GM12874 (cell line): ENCODE measurements around the gene CISD3.
A peak's percentile ranks its signal among the peaks of the same experiment; 100 is the strongest.

Experiments used
- TF ChIP-seq, protein P1 (sequence below): IDR thresholded peaks from 2 replicates; pipeline ENCODE4 v1.5.1; 2011; ENCODE audit warnings: low read depth, mild to moderate bottlenecking, control low read depth, low read length, moderate library complexity; ENCODE audit not compliant: insufficient read depth

Gene CISD3

DNA sequence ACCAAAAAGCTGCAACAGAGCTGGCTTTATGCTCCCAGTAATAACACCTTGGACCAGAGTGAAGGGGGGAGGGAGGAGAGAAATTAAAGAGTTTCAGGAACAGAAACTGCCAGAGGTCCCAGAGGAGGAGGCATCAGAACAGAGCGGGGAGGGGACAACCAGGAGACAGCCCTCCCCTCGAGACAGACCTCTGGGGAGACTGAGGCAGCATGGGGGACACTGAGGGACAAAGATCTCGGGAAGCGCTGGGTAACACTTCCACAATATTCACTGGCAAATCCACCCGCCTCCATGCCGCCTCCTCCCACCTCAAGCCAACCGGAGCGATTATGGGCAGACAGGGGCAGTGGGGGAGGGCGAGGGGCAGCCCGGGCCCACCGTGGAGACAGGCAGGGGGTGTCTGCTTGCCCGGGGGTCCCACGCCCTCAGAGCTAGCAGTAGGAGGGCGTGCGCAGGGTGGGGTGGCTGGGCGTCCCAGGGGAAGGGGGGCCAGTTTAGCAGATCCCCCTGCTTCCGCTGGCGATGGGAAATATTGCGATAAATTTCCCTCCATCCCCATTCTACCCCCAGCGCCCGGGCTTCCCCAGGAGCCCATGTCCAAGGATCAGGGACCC is 16.8 kb downstream of the CISD3 start:
- TF ChIP-seq, protein P1, sequence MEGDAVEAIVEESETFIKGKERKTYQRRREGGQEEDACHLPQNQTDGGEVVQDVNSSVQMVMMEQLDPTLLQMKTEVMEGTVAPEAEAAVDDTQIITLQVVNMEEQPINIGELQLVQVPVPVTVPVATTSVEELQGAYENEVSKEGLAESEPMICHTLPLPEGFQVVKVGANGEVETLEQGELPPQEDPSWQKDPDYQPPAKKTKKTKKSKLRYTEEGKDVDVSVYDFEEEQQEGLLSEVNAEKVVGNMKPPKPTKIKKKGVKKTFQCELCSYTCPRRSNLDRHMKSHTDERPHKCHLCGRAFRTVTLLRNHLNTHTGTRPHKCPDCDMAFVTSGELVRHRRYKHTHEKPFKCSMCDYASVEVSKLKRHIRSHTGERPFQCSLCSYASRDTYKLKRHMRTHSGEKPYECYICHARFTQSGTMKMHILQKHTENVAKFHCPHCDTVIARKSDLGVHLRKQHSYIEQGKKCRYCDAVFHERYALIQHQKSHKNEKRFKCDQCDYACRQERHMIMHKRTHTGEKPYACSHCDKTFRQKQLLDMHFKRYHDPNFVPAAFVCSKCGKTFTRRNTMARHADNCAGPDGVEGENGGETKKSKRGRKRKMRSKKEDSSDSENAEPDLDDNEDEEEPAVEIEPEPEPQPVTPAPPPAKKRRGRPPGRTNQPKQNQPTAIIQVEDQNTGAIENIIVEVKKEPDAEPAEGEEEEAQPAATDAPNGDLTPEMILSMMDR, result no peak

DNA sequence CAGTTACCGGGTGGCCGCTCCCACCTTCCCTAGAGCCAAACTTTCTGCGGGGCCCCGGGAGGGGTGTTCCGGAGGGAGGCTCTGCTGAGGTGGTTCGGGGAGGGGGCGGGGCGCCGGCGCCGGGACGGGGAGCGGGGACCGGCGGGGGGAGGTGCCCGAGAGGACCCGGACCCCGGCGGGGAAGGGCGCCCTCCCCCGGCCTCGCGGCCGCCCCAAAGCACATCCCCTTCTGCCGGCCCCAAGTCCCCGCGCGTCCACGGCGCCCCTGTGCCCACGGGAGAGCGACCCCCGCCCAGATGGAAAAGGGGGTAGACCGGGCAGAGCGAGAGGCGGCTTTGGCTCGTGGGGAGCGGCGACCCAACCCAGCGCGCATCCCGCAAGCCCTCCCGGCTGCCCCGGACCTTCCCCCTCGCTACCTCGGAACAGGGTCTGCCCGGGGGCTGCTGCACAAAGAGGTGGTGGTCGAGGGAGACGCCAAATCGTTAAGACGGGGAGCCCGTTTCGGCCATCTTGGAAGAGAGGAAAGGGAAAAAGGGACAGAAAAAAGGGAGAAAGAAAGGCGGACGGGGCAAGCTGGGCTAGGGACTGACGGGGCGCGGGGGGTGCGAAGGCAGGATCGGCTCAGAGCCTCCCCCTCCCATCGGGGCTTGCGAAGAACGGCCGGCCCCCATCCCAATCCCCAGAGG is 17.5 kb downstream of the CISD3 start:
- TF ChIP-seq, protein P1, result peak; percentile 60

DNA sequence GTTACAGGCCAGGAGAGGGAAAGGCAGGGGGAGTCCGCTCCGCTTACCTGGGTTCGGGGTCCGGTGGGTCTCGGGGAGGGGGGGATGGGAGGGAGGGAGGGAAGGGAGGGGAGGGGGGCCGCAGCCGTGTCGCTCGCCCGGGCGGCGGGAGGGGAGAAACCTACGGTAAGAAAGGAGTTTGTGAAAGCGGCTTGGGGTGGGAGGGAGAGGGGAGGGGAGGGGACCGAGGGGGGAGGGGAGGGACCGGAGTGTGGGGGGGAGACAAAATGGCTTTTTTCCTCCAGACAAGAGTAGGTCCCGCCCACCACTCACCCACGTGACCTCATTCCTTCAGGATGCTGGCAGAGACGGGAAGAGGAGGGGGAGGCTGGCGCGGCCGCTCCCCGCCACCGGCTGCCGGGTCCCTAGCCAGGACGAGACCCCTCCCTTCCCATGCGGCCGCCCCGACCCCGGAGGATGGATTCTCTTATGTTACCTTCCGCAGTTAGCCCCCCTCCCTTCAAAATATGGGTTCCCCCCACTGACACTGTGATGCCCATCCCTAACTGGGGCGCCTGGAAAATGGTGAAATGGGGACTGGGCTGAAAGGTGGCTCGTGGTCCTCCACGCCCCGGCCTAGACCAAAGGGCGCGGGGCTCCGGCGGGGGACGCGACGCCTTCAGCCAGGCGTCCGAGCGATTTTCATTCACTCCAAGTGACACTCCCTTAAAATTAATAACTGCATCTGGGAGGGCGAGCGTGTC is 18.2 kb downstream of the CISD3 start, which contains the start of gene PCGF2:
Gene PCGF2, minus strand, starts transcription at position 188 of the 743 bp plus-strand sequence. CDS start 7,934 bp downstream, outside the sequence.
- TF ChIP-seq, protein P1, result no peak

DNA sequence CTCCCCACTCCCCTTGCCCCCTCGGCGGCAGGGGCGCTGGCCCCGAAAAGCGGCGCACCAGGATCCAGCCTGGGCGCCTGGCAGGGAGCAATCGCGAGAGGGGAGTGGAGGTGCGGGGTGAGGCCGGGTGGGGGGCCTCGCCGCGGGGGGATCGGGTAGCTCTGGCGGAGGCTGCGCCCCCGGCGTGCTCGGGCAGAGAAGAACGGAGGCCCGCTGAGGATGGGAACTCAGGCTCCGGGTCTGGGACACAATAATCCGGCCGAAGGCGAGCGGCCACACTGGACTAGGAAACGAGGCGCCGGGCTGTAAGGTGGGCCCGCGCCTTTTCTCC is 18.7 kb downstream of the CISD3 start:
- TF ChIP-seq, protein P1, result no peak

DNA sequence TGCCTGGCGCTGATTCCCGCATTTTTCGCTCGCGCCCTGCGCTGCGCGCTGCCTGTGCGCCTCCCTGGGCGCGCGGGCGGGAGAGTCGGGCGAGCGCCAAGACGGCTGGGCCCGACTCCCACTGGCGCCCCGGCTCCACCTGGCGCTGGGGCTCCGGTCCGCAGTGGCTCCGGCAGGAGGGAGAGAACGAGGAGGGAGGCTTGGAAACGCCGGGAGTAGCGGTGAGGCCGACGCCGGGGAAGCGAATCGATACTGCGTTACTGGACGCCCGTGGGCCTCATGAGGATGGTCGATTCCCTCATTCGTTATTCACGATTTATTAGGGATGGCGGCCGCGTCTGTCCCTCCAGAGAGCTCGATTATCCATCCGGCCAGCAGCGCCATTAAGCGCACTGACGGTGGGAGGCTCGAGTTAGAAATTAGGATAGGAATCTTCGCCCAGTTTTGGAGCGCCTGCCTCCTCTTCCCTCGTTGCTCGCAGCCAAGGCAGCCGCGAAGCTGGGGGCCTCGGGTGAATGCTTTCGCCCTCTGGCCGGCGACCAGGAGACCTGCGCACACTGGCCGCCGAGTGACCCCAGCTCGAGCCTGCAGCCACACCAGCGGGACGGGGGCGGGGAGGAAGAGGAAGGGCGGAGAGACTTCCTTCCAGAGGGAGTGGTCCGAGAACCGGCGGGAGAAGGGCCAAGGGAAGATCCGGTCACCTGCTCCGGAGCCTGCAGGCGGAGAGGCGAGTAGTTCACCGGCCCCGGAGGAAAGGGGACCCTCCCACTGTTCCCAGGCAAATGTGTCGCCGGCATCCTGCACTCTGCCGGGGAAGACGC is 19.3 kb downstream of the CISD3 start:
- TF ChIP-seq, protein P1, result no peak

DNA sequence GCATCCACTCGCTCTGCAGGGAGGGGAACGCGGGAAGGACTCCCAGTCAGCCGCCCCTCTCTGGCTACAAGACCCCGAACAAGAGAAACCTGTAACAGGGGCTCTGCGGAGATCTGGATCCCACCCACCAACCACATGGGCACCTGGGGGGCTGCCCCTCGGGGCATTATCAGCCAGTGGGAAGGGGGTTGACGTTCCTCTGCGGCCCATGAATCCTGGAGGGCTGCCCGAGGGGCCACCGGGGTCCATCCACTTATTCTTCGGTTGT is 19.8 kb downstream of the CISD3 start:
- TF ChIP-seq, protein P1, result no peak
